GM23248 (cell line): Measurements from ENCODE around the gene KCNK18. TPM values are rescaled to one million over a fixed set of nuclear protein-coding genes. Genes with fewer than 3 reads are reported as not detected.

ENCODE experiments used
- DNase-seq: peaks from one replicate; pipeline ENCODE4 v3.0.0-alpha.2; 2015
- H2AFZ ChIP-seq: fragments of 200-600 bp; sonication (generic); 2 replicates; pipeline ENCODE4 v1.6.1; 2016; ENCODE audit warnings: antibody characterized with exemption
- H3F3A ChIP-seq: fragments of 200-600 bp; sonication (generic); 2 replicates; pipeline ENCODE4 v1.6.1; 2016; ENCODE audit warnings: mild to moderate bottlenecking, antibody characterized with exemption, mixed run types; ENCODE audit not compliant: insufficient read depth
- H3K27ac ChIP-seq: fragments of 200-600 bp; sonication (generic); 2 replicates; pipeline ENCODE4 v1.5.1; 2016; ENCODE audit warnings: mild to moderate bottlenecking
- H3K27me3 ChIP-seq: fragments of 200-600 bp; sonication (generic); replicated peaks from 2 replicates; pipeline ENCODE4 v1.6.1; 2016; ENCODE audit warnings: mild to moderate bottlenecking; ENCODE audit not compliant: insufficient read depth
- H3K36me3 ChIP-seq: fragments of 200-600 bp; sonication (generic); 2 replicates; pipeline ENCODE4 v1.6.1; 2016; ENCODE audit warnings: low read depth, mild to moderate bottlenecking
- H3K4me1 ChIP-seq: fragments of 200-600 bp; sonication (generic); 2 replicates; pipeline ENCODE4 v1.6.1; 2016; ENCODE audit warnings: mild to moderate bottlenecking; ENCODE audit not compliant: insufficient read depth
- H3K4me2 ChIP-seq: fragments of 200-600 bp; sonication (generic); one replicate; pipeline ENCODE4 v1.6.1; 2016; ENCODE audit warnings: mild to moderate bottlenecking; ENCODE audit not compliant: unreplicated experiment
- H3K4me3 ChIP-seq: fragments of 200-600 bp; sonication (generic); 2 replicates; pipeline ENCODE4 v1.5.1; 2016; ENCODE audit warnings: mild to moderate bottlenecking
- H3K79me2 ChIP-seq: fragments of 200-600 bp; sonication (generic); 2 replicates; pipeline ENCODE4 v1.6.1; 2016; ENCODE audit warnings: mild to moderate bottlenecking; ENCODE audit not compliant: insufficient read depth
- H3K9ac ChIP-seq: fragments of 200-600 bp; sonication (generic); 2 replicates; pipeline ENCODE4 v1.6.1; 2016; ENCODE audit warnings: mild to moderate bottlenecking
- H3K9me2 ChIP-seq: fragments of 200-600 bp; sonication (generic); 2 replicates; pipeline ENCODE4 v1.6.1; 2016; ENCODE audit warnings: mixed run types, mild to moderate bottlenecking, moderate library complexity; ENCODE audit not compliant: insufficient read depth
- H3K9me3 ChIP-seq: fragments of 200-600 bp; sonication (generic); one replicate; pipeline ENCODE4 v1.6.1; 2017; ENCODE audit warnings: low read depth
- H4K20me1 ChIP-seq: fragments of 200-600 bp; sonication (generic); 2 replicates; pipeline ENCODE4 v1.6.0; 2016; ENCODE audit not compliant: insufficient read depth
- EZH2 ChIP-seq: fragments of 200-600 bp; sonication (generic); IDR thresholded peaks from 2 replicates; pipeline ENCODE4 v1.6.1; 2018; ENCODE audit warnings: antibody characterized with exemption, mild to moderate bottlenecking; ENCODE audit not compliant: insufficient read depth, poor library complexity, severe bottlenecking
- EZH2phosphoT487 ChIP-seq: fragments of 200-600 bp; sonication (generic); IDR thresholded peaks from 2 replicates; pipeline ENCODE4 v1.6.1; 2018; ENCODE audit warnings: antibody characterized with exemption, moderate library complexity, mild to moderate bottlenecking, low read depth; ENCODE audit not compliant: insufficient read depth
- WGBS, 2 experiments: methylation state at CpG; one replicate each; pipeline ENCODE4 v1.1.6; 2015 to 2017; ENCODE audit warnings: low lambda C conversion rate in 2 of 2, low coverage in 1 of 2; ENCODE audit errors: missing lambda C conversion rate in 2 of 2; 5-methylcytosine and 5-hydroxymethylcytosine counted together
- in situ Hi-C: fragments of 300-500 bp; cut with MboI; formaldehyde crosslinking; loops from 2 replicates; pipeline ENCODE4 v1.15.0; 2020
- polyA plus RNA-seq: library from polyadenylated mRNA; unstranded; fragments of >200 nt; fragmentation: Nextera tagmentation; extraction: Ambion mirVana; gene quantifications from 2 replicates; pipeline ENCODE4 v1.2.1, GENCODE V29; 2016
- total RNA-seq: library from RNA; depleted of rRNA; stranded (reverse); fragments of >200 nt; shearing (Covaris generic); gene quantifications from 2 replicates; pipeline ENCODE4 v1.2.3, GENCODE V29; 2014

KCNK18 gene
- total and polyA plus RNA-seq, 2 experiments from 2014 or later = not detected

DNA sequence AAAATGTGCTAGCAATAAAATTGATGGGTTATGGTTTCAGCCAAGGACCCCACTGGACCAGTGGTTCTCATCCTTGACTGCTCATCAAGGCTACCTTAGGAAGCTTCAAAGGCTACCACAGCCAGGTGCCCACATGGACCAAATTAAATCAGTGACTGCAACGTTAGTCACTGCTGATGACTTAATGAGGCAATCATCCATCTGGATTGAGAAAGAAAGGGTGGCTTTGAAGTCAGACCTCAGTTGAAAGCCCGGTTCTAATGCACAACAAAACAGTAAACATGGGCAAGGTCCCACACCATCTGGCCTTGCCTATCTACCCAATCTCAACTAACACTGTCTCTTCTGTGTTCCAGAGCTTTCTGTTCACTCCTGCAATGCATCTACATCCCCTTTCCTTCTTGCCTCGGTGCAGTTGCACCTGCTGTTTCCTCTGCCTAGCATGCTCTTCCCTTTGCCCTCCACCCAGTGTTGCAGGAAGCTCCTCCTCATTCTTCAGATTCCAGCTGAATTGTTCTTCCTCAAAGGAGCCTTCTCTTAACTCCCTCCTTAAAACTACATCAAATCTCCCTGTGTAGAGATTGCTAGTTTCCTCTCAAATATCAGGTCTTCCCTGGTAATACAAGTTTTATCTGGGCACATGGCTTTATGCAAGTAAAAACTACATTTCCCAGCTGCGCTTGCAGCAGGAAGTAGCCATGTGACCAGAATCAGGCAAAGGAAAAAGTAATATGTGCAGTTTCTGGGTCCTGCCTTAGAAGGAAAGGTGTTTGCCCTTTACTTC, 10.3 kb upstream of the KCNK18 start:
- Histone ChIP-seq H3K4me2 (no peak overlapping the region), H3K4me3 (no peak overlapping the region), H3K36me3 (no peaks in the 10 kb centered on the region), H2AFZ (peak overlapping the region; percentile 29), H3K27me3 (0 out of 2 replicates have a peak, but pooled peaks cover 6% of the 10 kb centered on the region), H3K9me2 (no peaks in the 10 kb centered on the region), H4K20me1 (no peaks in the 10 kb centered on the region), H3F3A (peaks cover 13% of the 10 kb centered on the region; the same call in 1 of the 2 replicates), H3K4me1 (peaks cover 7% of the 10 kb centered on the region), H3K79me2 (no peaks in the 10 kb centered on the region), H3K9ac (no peak overlapping the region), H3K27ac (no peak overlapping the region), H3K9me3 (no peaks in the 10 kb centered on the region)
- peak; percentile 73 for DNase-seq
- 35 to 41% methylated on average over 4 of the region's 4 CpGs for WGBS, 2 experiments
- no peak for TF ChIP-seq EZH2
- TF ChIP-seq EZH2phosphoT487 = no peak
- in situ Hi-C loops = no loop called here

DNA sequence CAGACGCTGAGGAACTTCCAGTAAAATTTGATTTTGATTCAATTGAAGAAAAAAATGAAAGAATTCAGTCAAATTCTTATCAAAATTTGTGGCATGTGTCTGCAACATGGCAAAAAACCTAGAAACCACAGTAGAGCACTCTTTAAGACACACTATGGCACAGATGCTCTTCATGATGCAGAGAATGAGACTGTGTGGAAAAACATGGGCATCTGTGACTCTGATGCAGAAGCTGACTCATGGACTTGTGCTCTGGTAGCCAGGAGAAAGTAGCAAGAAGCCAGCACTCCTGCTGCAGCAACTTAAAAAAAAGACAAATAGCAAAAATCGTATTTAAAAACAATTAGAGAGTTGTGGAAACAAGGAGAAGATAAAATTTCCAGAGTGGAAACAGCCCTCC, 8.9 kb upstream of the KCNK18 start:
- in situ Hi-C loops = no loop called here

DNA sequence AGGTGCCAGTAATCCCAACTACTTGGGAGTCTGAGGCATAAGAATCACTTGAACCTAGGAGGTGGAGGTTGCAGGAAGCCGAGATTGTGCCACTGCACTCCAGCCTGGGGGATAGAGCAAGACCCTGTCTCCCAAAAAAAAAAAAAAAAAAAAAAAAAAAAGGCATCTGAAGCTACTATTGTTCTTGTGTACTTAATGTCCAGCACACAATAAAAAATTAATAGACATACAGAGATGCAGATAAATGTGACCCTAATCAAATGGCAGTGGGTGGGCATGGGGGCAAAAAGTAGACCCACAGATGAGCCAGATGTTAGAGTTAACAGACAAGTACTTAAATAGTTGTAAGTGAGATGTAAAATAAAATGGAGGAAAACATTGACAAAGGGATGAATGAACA, 7.7 kb upstream of the KCNK18 start:
- no peak for TF ChIP-seq EZH2phosphoT487
- no peak for TF ChIP-seq EZH2
- Histone ChIP-seq H3F3A (peaks cover 13% of the 10 kb centered on the region; the same call in 1 of the 2 replicates), H3K4me1 (peaks cover 7% of the 10 kb centered on the region), H2AFZ (no peak overlapping the region), H3K27ac (no peak overlapping the region), H3K27me3 (no peaks in the 10 kb centered on the region), H3K9ac (no peak overlapping the region), H3K4me2 (no peak overlapping the region), H4K20me1 (no peaks in the 10 kb centered on the region), H3K4me3 (no peak overlapping the region), H3K9me3 (no peaks in the 10 kb centered on the region), H3K9me2 (no peaks in the 10 kb centered on the region), H3K79me2 (no peaks in the 10 kb centered on the region), H3K36me3 (no peaks in the 10 kb centered on the region)
- DNase-seq = no peak
- WGBS, 2 experiments = 33 to 63% methylated on average over 1 of the region's 1 CpG
- in situ Hi-C loops = no loop called here

More for the DNA sequence above, 8.9 kb upstream of the KCNK18 start:
- no peak overlapping the region for H3K4me3 ChIP-seq
- H2AFZ ChIP-seq = no peak overlapping the region
- no peak overlapping the region for H3K4me2 ChIP-seq
- no peak overlapping the region for H3K27ac ChIP-seq
- H3K36me3 ChIP-seq = no peaks in the 10 kb centered on the region
- 25 to 29% methylated on average over 2 of the region's 2 CpGs for WGBS, 2 experiments
- H4K20me1 ChIP-seq = no peaks in the 10 kb centered on the region
- no peaks in the 10 kb centered on the region for H3K9me2 ChIP-seq
- H3K9me3 ChIP-seq = no peaks in the 10 kb centered on the region
- no peak overlapping the region for H3K9ac ChIP-seq
- peak; percentile 70 for DNase-seq
- 0 out of 2 replicates have a peak, but pooled peaks cover under 1% of the 10 kb centered on the region for H3K27me3 ChIP-seq
- peaks cover 13% of the 10 kb centered on the region; the same call in 1 of the 2 replicates for H3F3A ChIP-seq
- H3K4me1 ChIP-seq = peaks cover 7% of the 10 kb centered on the region
- no peaks in the 10 kb centered on the region for H3K79me2 ChIP-seq
- TF ChIP-seq EZH2 = no peak

DNA sequence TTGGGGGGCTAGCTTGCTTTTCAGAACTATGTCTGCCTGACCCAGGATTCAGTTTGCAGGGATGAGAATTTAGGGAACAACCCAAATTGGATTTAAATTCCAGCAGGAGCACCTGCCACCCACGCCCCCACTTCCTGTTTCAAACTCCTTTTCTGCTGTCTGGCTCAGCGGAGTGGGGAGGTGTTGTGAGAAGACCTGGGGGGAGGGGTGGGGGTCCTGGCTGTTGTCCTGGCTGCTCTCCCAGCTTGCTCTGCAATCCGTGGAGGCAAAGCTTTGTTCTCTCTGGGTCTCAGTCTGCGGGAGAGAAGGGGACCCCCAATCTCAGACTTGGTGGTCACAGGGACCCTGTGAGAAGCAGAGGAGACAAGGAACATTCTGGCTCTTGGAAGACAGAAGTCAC, 799 bp downstream of the KCNK18 start:
- 32 to 41% methylated on average over 4 of the region's 4 CpGs for WGBS, 2 experiments
- Histone ChIP-seq H3F3A (no peaks in the 10 kb centered on the region), H3K79me2 (no peaks in the 10 kb centered on the region), H3K4me2 (no peak overlapping the region), H3K27me3 (peaks cover 24% of the 10 kb centered on the region), H3K9me3 (no peaks in the 10 kb centered on the region), H3K9ac (no peak overlapping the region), H4K20me1 (no peaks in the 10 kb centered on the region), H3K4me1 (no peaks in the 10 kb centered on the region), H3K9me2 (no peaks in the 10 kb centered on the region), H3K36me3 (no peaks in the 10 kb centered on the region), H3K4me3 (no peak overlapping the region), H2AFZ (no peak overlapping the region), H3K27ac (no peak overlapping the region)
- TF ChIP-seq EZH2 = no peak
- no peak for TF ChIP-seq EZH2phosphoT487
- no peak for DNase-seq
- in situ Hi-C loops = no loop called here
